Astrocyte (in vitro differentiated cells and primary cell): ENCODE measurements around the gene CCL22. TPM values are rescaled to one million over a fixed set of nuclear protein-coding genes. Genes with fewer than 3 reads are reported as not detected.

Source experiments
- DNase-seq: peaks from one replicate; pipeline ENCODE4 v3.0.0-alpha.2; 2010; ENCODE audit warnings: low read depth
- FAIRE-seq: peaks from 2 replicates; lab custom pipeline; 2011; peaks lifted over from hg19 to GRCh38; lab: Jason Lieb, UNC
- H2AFZ ChIP-seq: 2 replicates; pipeline ENCODE4 v1.6.0; 2012; ENCODE audit warnings: low read depth, low read length, inconsistent platforms
- H3K27ac ChIP-seq: 2 replicates; pipeline ENCODE4 v1.5.1; 2011; ENCODE audit warnings: low read depth, low read length, inconsistent platforms
- H3K27me3 ChIP-seq: 2 replicates; pipeline ENCODE4 v1.6.0; 2011; ENCODE audit warnings: low read length, inconsistent platforms; ENCODE audit not compliant: insufficient read depth
- H3K36me3 ChIP-seq: 2 replicates; pipeline ENCODE4 v1.5.1; 2011; ENCODE audit warnings: low read length, inconsistent platforms; ENCODE audit not compliant: insufficient read depth
- H3K4me1 ChIP-seq: 2 replicates; pipeline ENCODE4 v1.5.1; 2011; ENCODE audit warnings: low read length, inconsistent platforms; ENCODE audit not compliant: insufficient read depth
- H3K4me2 ChIP-seq: 2 replicates; pipeline ENCODE4 v1.6.0; 2012; ENCODE audit warnings: low read length, inconsistent platforms
- H3K4me3 ChIP-seq: 2 replicates; pipeline ENCODE4 v1.5.1; 2011; ENCODE audit warnings: low read depth, mild to moderate bottlenecking, low read length, inconsistent platforms; ENCODE audit not compliant: insufficient read depth
- H3K79me2 ChIP-seq: 2 replicates; pipeline ENCODE4 v1.6.0; 2012; ENCODE audit warnings: mild to moderate bottlenecking, low read length, inconsistent platforms; ENCODE audit not compliant: insufficient read depth
- H3K9ac ChIP-seq: 2 replicates; pipeline ENCODE4 v1.6.0; 2012; ENCODE audit warnings: mild to moderate bottlenecking, low read length, inconsistent platforms
- H3K9me3 ChIP-seq: 2 replicates; pipeline ENCODE4 v1.5.1; 2012; ENCODE audit warnings: low read depth, mild to moderate bottlenecking, low read length, inconsistent platforms; ENCODE audit not compliant: insufficient read depth
- H4K20me1 ChIP-seq: 2 replicates; pipeline ENCODE4 v1.6.0; 2012; ENCODE audit warnings: low read length, inconsistent platforms; ENCODE audit not compliant: insufficient read depth
- H3K27ac Mint-ChIP-seq: one replicate; pipeline ENCODE4 v1.8.0; 2021; ENCODE audit warnings: mild to moderate bottlenecking, mixed read lengths; ENCODE audit not compliant: unreplicated experiment
- H3K27me3 Mint-ChIP-seq: one replicate; pipeline ENCODE4 v1.8.0; 2021; ENCODE audit warnings: low read depth, mixed read lengths; ENCODE audit not compliant: unreplicated experiment
- H3K36me3 Mint-ChIP-seq: one replicate; pipeline ENCODE4 v1.8.0; 2021; ENCODE audit warnings: low read depth, mixed read lengths; ENCODE audit not compliant: unreplicated experiment
- H3K4me1 Mint-ChIP-seq: one replicate; pipeline ENCODE4 v1.8.0; 2021; ENCODE audit warnings: low read depth, mixed read lengths; ENCODE audit not compliant: unreplicated experiment
- H3K4me3 Mint-ChIP-seq: one replicate; pipeline ENCODE4 v1.8.0; 2021; ENCODE audit warnings: mild to moderate bottlenecking, moderate library complexity, mixed read lengths; ENCODE audit not compliant: unreplicated experiment
- H3K9me3 Mint-ChIP-seq: one replicate; pipeline ENCODE4 v1.8.0; 2021; ENCODE audit warnings: mild to moderate bottlenecking, mixed read lengths; ENCODE audit not compliant: unreplicated experiment
- CTCF ChIP-seq: IDR thresholded peaks from 2 replicates; pipeline ENCODE4 v1.5.1; 2011; ENCODE audit warnings: low read depth, mild to moderate bottlenecking, inconsistent platforms, low read length, moderate library complexity; ENCODE audit not compliant: insufficient read depth
- EZH2 ChIP-seq: IDR thresholded peaks from 2 replicates; pipeline ENCODE4 v1.6.1; 2012; ENCODE audit warnings: mild to moderate bottlenecking, low read length, inconsistent platforms; ENCODE audit not compliant: insufficient read depth
- total RNA-seq: library from RNA; stranded (reverse); gene quantifications from 2 replicates; pipeline ENCODE4 v1.2.1, GENCODE V29; 2021

Gene CCL22
- total RNA-seq, 1 donor from 2014 or later: not detected

GRCh38 chr16:57377080-57377841 lies 18.7 kb downstream of the CCL22 start:
- H3K9me3 Mint-ChIP-seq: peaks cover 5% of the 10 kb centered on the region
- H3K9me3 ChIP-seq: no peaks in the 10 kb centered on the region
- no peak overlapping the region for H3K27ac ChIP-seq
- no peaks in the 10 kb centered on the region for H3K36me3 Mint-ChIP-seq
- H3K27me3 ChIP-seq: peaks cover 2% of the 10 kb centered on the region
- H3K79me2 ChIP-seq: no peaks in the 10 kb centered on the region
- H3K4me1 Mint-ChIP-seq: peaks cover 27% of the 10 kb centered on the region
- H3K4me3 ChIP-seq: no peak overlapping the region
- H3K4me2 ChIP-seq: peak overlapping the region; percentile 68
- H3K27me3 Mint-ChIP-seq: no peaks in the 10 kb centered on the region
- peaks cover 34% of the 10 kb centered on the region for H3K4me1 ChIP-seq
- H2AFZ ChIP-seq: no peak overlapping the region
- peak overlapping the region; percentile 34 for H3K4me3 Mint-ChIP-seq
- H3K36me3 ChIP-seq: no peaks in the 10 kb centered on the region
- no peak for FAIRE-seq
- H3K9ac ChIP-seq: no peak overlapping the region
- no peak for DNase-seq
- no peaks in the 10 kb centered on the region for H4K20me1 ChIP-seq
- no peak overlapping the region for H3K27ac Mint-ChIP-seq
- TF ChIP-seq EZH2 (no peak), CTCF (no peak)

GRCh38 chr16:57379579-57379978 lies 21.0 kb downstream of the CCL22 start:
- Histone ChIP-seq H2AFZ (no peak overlapping the region), H3K36me3 (no peaks in the 10 kb centered on the region), H3K79me2 (no peaks in the 10 kb centered on the region), H3K9ac (no peak overlapping the region), H3K27me3 (peaks cover 2% of the 10 kb centered on the region), H3K9me3 (no peaks in the 10 kb centered on the region), H3K4me1 (peaks cover 13% of the 10 kb centered on the region), H4K20me1 (no peaks in the 10 kb centered on the region), H3K4me3 (no peak overlapping the region), H3K4me2 (no peak overlapping the region), H3K27ac (no peak overlapping the region)
- H3K4me1 Mint-ChIP-seq: peaks cover 19% of the 10 kb centered on the region
- DNase-seq (no peak), FAIRE-seq (no peak)
- no peaks in the 10 kb centered on the region for H3K27me3 Mint-ChIP-seq
- H3K9me3 Mint-ChIP-seq: peaks cover 3% of the 10 kb centered on the region
- H3K27ac Mint-ChIP-seq: no peak overlapping the region
- no peak overlapping the region for H3K4me3 Mint-ChIP-seq
- TF ChIP-seq CTCF (no peak), EZH2 (no peak)
- no peaks in the 10 kb centered on the region for H3K36me3 Mint-ChIP-seq
